Left renal pelvis (tissue), 4 donors: ENCODE data around the gene BRD8. TPM values are rescaled to one million over a fixed set of nuclear protein-coding genes. Genes with fewer than 3 reads are reported as not detected.

Source experiments
- DNase-seq, 4 donors: peaks; one replicate each; pipeline ENCODE4 v3.0.0-alpha.2; 2013; ENCODE audit warnings: low read depth in 4 of 4, low spot score in 3 of 4
- polyA plus RNA-seq, 4 donors: library from polyadenylated mRNA; unstranded; fragments of 120-200 nt; gene quantifications; one replicate each; pipeline ENCODE4 v1.2.1, GENCODE V29; 2013; ENCODE audit not compliant: insufficient read length in 4 of 4

Gene BRD8
- polyA plus RNA-seq, 4 donors, result 103 to 182 (median 133) TPM

- no peak for DNase-seq
Observed at GRCh38 chr5:138102454-138103318, 75.7 kb downstream of the BRD8 start.

GRCh38 chr5:138096997-138097828, 81.2 kb downstream of the BRD8 start:
- no peak for DNase-seq

- DNase-seq, result no peak
Observed at GRCh38 chr5:138096363-138096762, 82.1 kb downstream of the BRD8 start.

GRCh38 chr5:138095100-138095907, 83.1 kb downstream of the BRD8 start:
- no peak for DNase-seq

GRCh38 chr5:138093036-138093435, 85.4 kb downstream of the BRD8 start:
- DNase-seq, result no peak

- no peak for DNase-seq
Observed at GRCh38 chr5:138092301-138092700, 86.1 kb downstream of the BRD8 start.

- DNase-seq, result no peak
Observed at GRCh38 chr5:138091685-138092084, 86.7 kb downstream of the BRD8 start.

Other genes starting within 250 kb of the BRD8 start
- gene FAM13B, start 145.6 kb downstream of the BRD8 start, polyA plus RNA-seq, result 10 to 100 TPM; 34.4 to 58.7 (median 55.7) TPM
- under 1 TPM in 3 of 4 donors, not detected in 1; 0.14 to 0.29 (median 0.19) TPM for gene WNT8A, start 94.6 kb downstream of the BRD8 start, polyA plus RNA-seq
- 10 to 100 TPM in 3 of 4 donors, 1 to 10 TPM in 1; 5.8 to 26.7 (median 24.0) TPM for gene NME5, start 39.2 kb downstream of the BRD8 start, polyA plus RNA-seq
- gene KIF20A, start 482 bp upstream of the BRD8 start, polyA plus RNA-seq, result 10 to 100 TPM; 37.1 to 47.9 (median 43.0) TPM
- gene CDC23, start 34.7 kb upstream of the BRD8 start, polyA plus RNA-seq, result 10 to 100 TPM; 46.3 to 70.0 (median 62.5) TPM
- 1 to 10 TPM; 2.7 to 6.6 (median 5.5) TPM for gene GFRA3, start 96.0 kb upstream of the BRD8 start, polyA plus RNA-seq
- 1 to 10 TPM; 6.5 to 8.0 (median 7.2) TPM for gene CDC25C, start 153.2 kb upstream of the BRD8 start, polyA plus RNA-seq
- 10 to 100 TPM; 28.6 to 35.2 (median 32.4) TPM for gene FAM53C, start 159.6 kb upstream of the BRD8 start, polyA plus RNA-seq
- 100 to 1,000 TPM in 1 of 4 donors, 10 to 100 TPM in 3; 67.9 to 103 (median 89.4) TPM for gene KDM3B, start 174.1 kb upstream of the BRD8 start, polyA plus RNA-seq